H1 (cell line): Measurements from ENCODE around the gene CACNA2D3. TPM values are rescaled to one million over a fixed set of nuclear protein-coding genes. Genes with fewer than 3 reads are reported as not detected.

ENCODE experiments used
- CTCF ChIA-PET: fragments of 300-600 bp; sonication (Branson Sonifier 250); formaldehyde crosslinking; loops from one replicate; lab custom pipeline; 2021; ENCODE audit not compliant: partially characterized antibody; lab: Charles Lee
- POLR2A ChIA-PET: fragments of 300-600 bp; sonication (Branson Sonifier 250); formaldehyde crosslinking; loops from one replicate; lab custom pipeline; 2021; ENCODE audit warnings: inconsistent platforms; ENCODE audit not compliant: partially characterized antibody; lab: Charles Lee
- DNase-seq, 2 experiments: peaks; one replicate each; pipeline versions ENCODE4 v3.0.0 to v3.0.0-alpha.2; 2010 to 2022; ENCODE audit warnings: low spot score in 2 of 2, low read depth in 1 of 2, mixed read lengths in 1 of 2
- FAIRE-seq: peaks from 2 replicates; lab custom pipeline; 2011; peaks lifted over from hg19 to GRCh38; lab: Jason Lieb, UNC
- H2AFZ ChIP-seq: 2 replicates; pipeline ENCODE4 v1.8.1; 2012; ENCODE audit warnings: low read length, inconsistent platforms
- H2AK5ac ChIP-seq: 2 replicates; pipeline ENCODE4 v1.6.1; 2013; ENCODE audit warnings: low read depth, low read length
- H2BK120ac ChIP-seq: replicated peaks from 2 replicates; pipeline ENCODE3; 2013; ENCODE audit warnings: low read depth, low read length, inconsistent platforms
- H2BK12ac ChIP-seq: 2 replicates; pipeline ENCODE4 v1.6.1; 2013; ENCODE audit warnings: low read depth, low read length
- H2BK15ac ChIP-seq: 2 replicates; pipeline ENCODE4 v1.6.1; 2013; ENCODE audit warnings: low read length
- H2BK20ac ChIP-seq: 2 replicates; pipeline ENCODE4 v1.6.1; 2013; ENCODE audit warnings: low read length
- H2BK5ac ChIP-seq: 2 replicates; pipeline ENCODE4 v1.6.1; 2013; ENCODE audit warnings: low read depth, low read length
- H3K14ac ChIP-seq: 2 replicates; pipeline ENCODE4 v1.6.1; 2013; ENCODE audit warnings: inconsistent platforms; ENCODE audit not compliant: insufficient read length
- H3K18ac ChIP-seq: 2 replicates; pipeline ENCODE4 v1.6.1; 2013; ENCODE audit warnings: low read length; ENCODE audit errors: extremely low read depth
- H3K23ac ChIP-seq: 2 replicates; pipeline ENCODE4 v1.6.1; 2013; ENCODE audit warnings: inconsistent platforms; ENCODE audit not compliant: insufficient read length
- H3K23me2 ChIP-seq: 2 replicates; pipeline ENCODE4 v1.6.1; 2013; ENCODE audit warnings: low read depth, low read length
- H3K27ac ChIP-seq: 2 replicates; pipeline ENCODE4 v1.6.1; 2011; ENCODE audit warnings: low read depth, low read length, inconsistent platforms
- H3K27me3 ChIP-seq, 4 experiments: replicated peaks in 1 of 4; 1 replicate in 1 of 4; 2 replicates in 3 of 4; pipeline versions ENCODE4 v1.6.1 to v1.8.1; 2011 to 2013; ENCODE audit warnings: low read length in 3 of 4, mild to moderate bottlenecking in 3 of 4, inconsistent platforms in 2 of 4, mixed read lengths in 2 of 4, moderate library complexity in 1 of 4; ENCODE audit not compliant: control insufficient read depth in 3 of 4, insufficient read depth in 3 of 4; ENCODE audit errors: extremely low read depth in 1 of 4
- H3K36me3 ChIP-seq, 4 experiments: 2 replicates each; pipeline versions ENCODE4 v1.6.1 to v1.8.1; 2011 to 2013; ENCODE audit warnings: mild to moderate bottlenecking in 4 of 4, low read length in 3 of 4, moderate library complexity in 2 of 4, control low read depth in 1 of 4, inconsistent platforms in 1 of 4; ENCODE audit not compliant: insufficient read depth in 4 of 4, control insufficient read depth in 2 of 4
- H3K4ac ChIP-seq: replicated peaks from 2 replicates; pipeline ENCODE3; 2013; ENCODE audit warnings: low read length, low read depth, mixed read lengths, inconsistent platforms; ENCODE audit not compliant: insufficient read length
- H3K4me1 ChIP-seq, 4 experiments: replicated peaks in 1 of 4; 1 replicate in 1 of 4; 2 replicates in 3 of 4; pipeline versions ENCODE4 v1.6.1 to v1.8.1; 2011 to 2013; ENCODE audit warnings: low read length in 3 of 4, inconsistent platforms in 2 of 4, mixed read lengths in 1 of 4; ENCODE audit not compliant: insufficient read depth in 4 of 4, control insufficient read depth in 3 of 4
- H3K4me2 ChIP-seq, 2 experiments: 2 replicates each; pipeline versions ENCODE4 v1.6.1 to v1.8.1; 2011 to 2013; ENCODE audit warnings: low read depth in 2 of 2, low read length in 2 of 2, control low read depth in 1 of 2, inconsistent platforms in 1 of 2, mild to moderate bottlenecking in 1 of 2; ENCODE audit not compliant: insufficient read depth in 1 of 2
- H3K4me3 ChIP-seq, 4 experiments: fragments of 200-600, 300-600 bp in 1 of 4; sonication (generic), shearing (Covaris generic), sonication (Bioruptor Twin) in 1 of 4; 2 replicates each; pipeline versions ENCODE4 v1.5.1 to v1.8.1; 2011 to 2016; ENCODE audit warnings: low read length in 4 of 4, low read depth in 3 of 4, control low read depth in 2 of 4, inconsistent platforms in 2 of 4, mild to moderate bottlenecking in 2 of 4, mixed read lengths in 1 of 4, moderate library complexity in 1 of 4; ENCODE audit not compliant: insufficient read depth in 2 of 4; ENCODE audit errors: extremely low read depth in 1 of 4
- H3K56ac ChIP-seq: replicated peaks from 2 replicates; pipeline ENCODE3; 2013; ENCODE audit warnings: low read depth, mild to moderate bottlenecking, mixed read lengths, low read length, inconsistent platforms; ENCODE audit not compliant: insufficient read length
- H3K79me1 ChIP-seq: 2 replicates; pipeline ENCODE4 v1.6.1; 2013; ENCODE audit warnings: low read depth, low read length, control low read depth
- H3K79me2 ChIP-seq, 2 experiments: 2 replicates each; pipeline versions ENCODE4 v1.6.1 to v1.8.1; 2012 to 2013; ENCODE audit warnings: low read length in 2 of 2, mild to moderate bottlenecking in 2 of 2, inconsistent platforms in 1 of 2; ENCODE audit not compliant: insufficient read depth in 2 of 2, control insufficient read depth in 1 of 2
- H3K9ac ChIP-seq, 4 experiments: replicated peaks in 1 of 4; 1 replicate in 1 of 4; 2 replicates in 3 of 4; pipeline versions ENCODE4 v1.6.1 to v1.8.1; 2011 to 2013; ENCODE audit warnings: low read depth in 3 of 4, low read length in 3 of 4, control low read depth in 2 of 4, mild to moderate bottlenecking in 2 of 4, moderate library complexity in 2 of 4, inconsistent platforms in 1 of 4; ENCODE audit errors: extremely low read depth in 1 of 4
- H3K9me3 ChIP-seq, 2 experiments: 2 replicates each; pipeline versions ENCODE4 v1.6.1 to v1.8.1; 2012 to 2013; ENCODE audit warnings: mild to moderate bottlenecking in 2 of 2, moderate library complexity in 2 of 2, control low read depth in 1 of 2, inconsistent platforms in 1 of 2, low read depth in 1 of 2, low read length in 1 of 2, mixed read lengths in 1 of 2; ENCODE audit not compliant: insufficient read depth in 2 of 2
- H4K20me1 ChIP-seq, 2 experiments: replicated peaks in 1 of 2; 2 replicates each; pipeline versions ENCODE3 to v1.8.1; 2011 to 2013; ENCODE audit warnings: inconsistent platforms in 2 of 2, low read length in 2 of 2, mild to moderate bottlenecking in 1 of 2; ENCODE audit not compliant: insufficient read depth in 2 of 2, control insufficient read depth in 1 of 2
- H4K5ac ChIP-seq: 2 replicates; pipeline ENCODE4 v1.6.1; 2013; ENCODE audit warnings: low read length, low read depth, mixed read lengths, inconsistent platforms; ENCODE audit not compliant: insufficient read length
- H4K8ac ChIP-seq: 2 replicates; pipeline ENCODE4 v1.8.0; 2013; ENCODE audit warnings: mild to moderate bottlenecking, moderate library complexity, low read length, inconsistent platforms; ENCODE audit not compliant: insufficient read depth; ENCODE audit errors: extremely low read depth
- H4K91ac ChIP-seq: replicated peaks from 2 replicates; pipeline ENCODE3; 2013; ENCODE audit warnings: low read length, mixed read lengths, inconsistent platforms; ENCODE audit not compliant: insufficient read length
- KDM1A ChIP-seq: fragments of 200-600, 300-600 bp; sonication (generic); IDR thresholded peaks from 2 replicates; pipeline ENCODE4 v1.7.1; 2016; ENCODE audit warnings: mild to moderate bottlenecking, low read length, borderline replicate concordance
- RFX5 ChIP-seq: IDR thresholded peaks from 2 replicates; pipeline ENCODE4 v1.6.1; 2011; ENCODE audit warnings: low read depth, low read length, improper control_type of control experiment, borderline replicate concordance
- TEAD4 ChIP-seq: IDR thresholded peaks from 2 replicates; pipeline ENCODE4 v1.6.1; 2012; ENCODE audit warnings: low read depth, low read length, inconsistent platforms, mixed read lengths
- polyA plus RNA-seq, 7 experiments: library from polyadenylated mRNA; depleted of rRNA in 3 of 7; stranded (reverse) in 5 of 7; unstranded in 2 of 7; fragments of >200 nt in 5 of 7; fragments of 200-250 nt in 2 of 7; gene quantifications; 1 replicate in 5 of 7; 2 replicates in 1 of 7; 4 replicates in 1 of 7; pipeline versions ENCODE4 v1.2.1 to v1.2.3, GENCODE V29; 2011 to 2013; ENCODE audit warnings: missing spikeins in 2 of 7, mixed read lengths in 2 of 7
- total RNA-seq: library from RNA; stranded (reverse); fragmentation: NEBNext Ultra II Directional; extraction: Animal tissue kit (Norgen Biotek cat#: 25700); gene quantifications from 2 replicates; pipeline ENCODE4 v1.2.1, GENCODE V29; 2021

The CACNA2D3 gene
- total and polyA plus RNA-seq, 2 of the 8 experiments (the other 6 are each of a cell fraction or from before 2014, with no cell fraction given): 1.5 to 1.8 TPM

DNA sequence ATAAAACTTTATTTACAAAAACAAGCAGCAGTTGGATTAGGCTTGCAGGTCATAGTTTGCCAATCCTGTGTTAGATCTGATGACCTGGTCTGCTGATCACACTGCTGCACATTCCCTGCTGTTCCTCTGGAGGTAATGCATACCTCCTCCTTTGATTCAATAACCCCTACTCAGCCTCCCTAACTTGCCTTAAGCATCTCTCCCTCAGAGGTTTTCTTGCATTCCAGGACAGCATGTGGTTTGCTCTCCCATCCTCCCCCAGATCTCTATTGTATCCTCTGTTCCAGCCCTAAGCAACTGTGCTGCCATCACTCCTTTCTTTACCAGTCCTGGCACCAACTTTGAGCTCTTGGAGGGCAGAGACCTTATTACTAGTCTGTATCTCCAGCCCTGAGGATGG lies 63.4 kb downstream of the CACNA2D3 start:
- H2BK15ac ChIP-seq: no peak overlapping the region
- no peak overlapping the region for H4K8ac ChIP-seq
- no peak overlapping the region for H3K23ac ChIP-seq
- H3K27me3 ChIP-seq: no peaks in the 10 kb centered on the region
- ChIA-PET POLR2A (no interaction called here), CTCF (no interaction called here)
- no peak overlapping the region for H3K4me2 ChIP-seq
- no peak overlapping the region for H4K5ac ChIP-seq
- H3K27ac ChIP-seq: no peak overlapping the region
- DNase-seq (no peak), FAIRE-seq (no peak)
- H3K36me3 ChIP-seq: no peaks in the 10 kb centered on the region
- H3K9ac ChIP-seq: no peak overlapping the region
- H3K4me3 ChIP-seq: no peak overlapping the region
- no peak overlapping the region for H2BK120ac ChIP-seq
- H2AK5ac ChIP-seq: no peak overlapping the region
- no peak overlapping the region for H2BK5ac ChIP-seq
- no peak overlapping the region for H2AFZ ChIP-seq
- H2BK20ac ChIP-seq: no peak overlapping the region
- no peaks in the 10 kb centered on the region for H3K9me3 ChIP-seq
- H3K14ac ChIP-seq: no peak overlapping the region
- no peak overlapping the region for H3K56ac ChIP-seq
- no peak overlapping the region for H3K4ac ChIP-seq
- peaks cover 0 to 3% of the 10 kb centered on the region in 2 experiments for H4K20me1 ChIP-seq
- no peaks in the 10 kb centered on the region for H3K79me2 ChIP-seq
- no peak overlapping the region for H2BK12ac ChIP-seq
- no peaks in the 10 kb centered on the region for H3K79me1 ChIP-seq
- H3K4me1 ChIP-seq: peaks cover 0 to 5% (median 1%) of the 10 kb centered on the region in 4 experiments; a peak in 2 of 7 replicates
- TF ChIP-seq KDM1A: no peak
- TF ChIP-seq TEAD4: peak; percentile 74
- TF ChIP-seq RFX5: no peak
- no peak overlapping the region; the same call in 1 of the 2 replicates for H3K18ac ChIP-seq
- no peak overlapping the region for H4K91ac ChIP-seq
- no peaks in the 10 kb centered on the region for H3K23me2 ChIP-seq
